ENCODE results near the gene TPCN2. TPM values are rescaled to one million over a fixed set of nuclear protein-coding genes. Genes with fewer than 3 reads are reported as not detected.
A peak's percentile ranks its signal among the peaks of the same experiment; 100 is the strongest.

TPCN2 gene
- total and polyA plus RNA-seq, 4 donors: 1.5 to 27.9 (median 23.3) TPM

DNA sequence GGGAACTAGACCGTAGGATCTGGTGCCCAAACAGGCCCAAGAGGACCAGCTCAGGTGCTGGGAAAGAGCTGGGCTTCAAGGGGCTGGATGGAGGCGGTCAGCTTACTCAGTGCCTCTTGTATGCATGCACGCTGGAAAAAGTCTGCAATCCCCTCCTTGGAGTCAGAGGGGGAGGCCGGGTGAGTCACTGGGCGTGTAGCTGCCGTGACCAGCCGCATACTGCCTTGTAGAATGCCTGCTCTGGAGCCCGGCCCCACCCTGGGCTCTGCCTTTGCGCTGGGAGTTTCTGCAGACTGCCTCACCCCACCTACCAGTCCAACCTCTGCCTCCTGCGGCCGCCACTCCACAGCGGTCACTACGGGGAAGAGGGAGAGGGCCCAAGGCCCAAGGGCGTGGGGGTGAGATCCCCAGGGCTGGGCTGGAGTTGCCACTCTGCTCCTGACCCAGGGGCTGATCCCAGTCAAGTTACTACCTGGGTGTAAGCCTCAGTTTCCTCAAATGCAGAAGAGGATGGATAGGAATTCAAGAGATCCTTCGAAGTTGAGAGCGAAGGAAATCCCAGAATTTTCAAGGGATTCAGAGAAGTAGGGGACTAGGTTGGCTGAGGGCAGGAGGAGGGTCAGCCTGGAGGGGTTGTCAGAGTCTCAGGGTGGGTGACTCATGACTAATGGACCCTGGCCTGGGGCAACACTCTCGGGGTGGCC, 39.8 kb upstream of the TPCN2 start:
- ATAC-seq (ENCODE audit: low FRiP score) (peak; percentile 73), DNase-seq (peak; percentile 96 to 97)
- Histone ChIP-seq H3K27me3 (ENCODE audit: control insufficient read depth in 1 of 2, insufficient read depth in 2 of 2, low read length in 1 of 2) (no peaks in the 10 kb centered on the region), H3K36me3 (ENCODE audit: control insufficient read depth in 1 of 2, insufficient read depth in 2 of 2, low read length in 1 of 2) (peaks cover 6 to 11% of the 10 kb centered on the region in 2 donors), H3K4me1 (ENCODE audit: control insufficient read depth in 1 of 2, insufficient read depth in 2 of 2, low read length in 2 of 2) (no peaks in the 10 kb centered on the region), H3K27ac (ENCODE audit: low read depth in 1 of 2, low read length in 2 of 2) (peak overlapping the region; percentile 83 to 84), H3K4me3 (ENCODE audit: low read length in 2 of 2) (no peak overlapping the region), H3K9me3 (ENCODE audit: control insufficient read depth, low read length) (no peaks in the 10 kb centered on the region)
- WGBS, 2 donors: 14 to 15% methylated on average over 17 of the region's 17 CpGs
- intact Hi-C loops (cut with DNase I): no loop called here

DNA sequence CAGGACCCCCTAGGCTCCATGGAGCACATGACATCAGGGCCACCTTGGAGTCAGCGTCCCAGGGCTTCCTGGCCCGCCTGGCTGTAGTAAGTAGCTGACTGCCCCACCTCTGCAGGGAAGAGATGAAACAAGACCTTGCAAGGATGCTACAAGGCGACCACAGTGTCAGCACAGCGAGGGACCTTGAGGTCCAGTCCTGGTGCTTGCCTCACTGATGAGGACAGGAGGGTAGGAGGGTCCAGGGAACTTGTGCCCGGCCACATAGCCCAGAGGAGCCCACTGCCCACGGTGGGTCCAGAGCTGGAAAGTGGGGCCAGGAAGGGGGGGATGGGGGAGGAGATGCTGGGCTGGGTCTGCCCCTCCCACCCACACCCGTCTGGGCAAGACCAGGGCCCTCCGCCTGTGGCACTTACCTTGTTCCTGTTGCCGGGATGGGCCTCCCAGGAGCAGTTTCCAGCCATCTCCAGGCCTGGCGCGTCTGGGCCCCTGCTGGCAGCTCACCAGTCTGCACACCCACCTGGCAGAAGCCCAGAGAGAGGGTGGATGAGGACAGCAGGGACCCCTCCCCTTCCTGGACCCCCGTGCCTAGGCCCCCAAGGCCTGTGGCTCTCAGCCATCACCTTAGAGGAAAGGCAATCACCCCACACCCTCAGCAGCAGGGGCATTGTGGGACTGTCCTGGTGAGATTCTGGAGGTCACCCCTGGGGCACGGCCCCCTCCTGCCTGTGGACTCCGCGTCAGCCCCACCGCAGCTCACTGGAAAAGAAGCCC, 39.1 kb upstream of the TPCN2 start:
- ATAC-seq (ENCODE audit: low FRiP score): no peak
- Histone ChIP-seq H3K4me1 (ENCODE audit: control insufficient read depth in 1 of 2, insufficient read depth in 2 of 2, low read length in 2 of 2) (no peaks in the 10 kb centered on the region), H3K27ac (ENCODE audit: low read depth in 1 of 2, low read length in 2 of 2) (peak overlapping the region; percentile 73 to 84), H3K27me3 (ENCODE audit: control insufficient read depth in 1 of 2, insufficient read depth in 2 of 2, low read length in 1 of 2) (no peaks in the 10 kb centered on the region), H3K36me3 (ENCODE audit: control insufficient read depth in 1 of 2, insufficient read depth in 2 of 2, low read length in 1 of 2) (peaks cover 5 to 11% of the 10 kb centered on the region in 2 donors), H3K4me3 (ENCODE audit: low read length in 2 of 2) (no peak overlapping the region), H3K9me3 (ENCODE audit: control insufficient read depth, low read length) (no peaks in the 10 kb centered on the region)
- DNase-seq: peak; percentile 40 to 75
- intact Hi-C loops (cut with DNase I): loop anchor here (2.0 to 5.0 kb wide), 5 partner anchors 38 to 82 kb away; partner anchors contain the start of gene TPCN2 (in 2 of the 2)
- WGBS, 2 donors: 33 to 43% methylated on average over 14 to 16 of the region's 16 CpGs

DNA sequence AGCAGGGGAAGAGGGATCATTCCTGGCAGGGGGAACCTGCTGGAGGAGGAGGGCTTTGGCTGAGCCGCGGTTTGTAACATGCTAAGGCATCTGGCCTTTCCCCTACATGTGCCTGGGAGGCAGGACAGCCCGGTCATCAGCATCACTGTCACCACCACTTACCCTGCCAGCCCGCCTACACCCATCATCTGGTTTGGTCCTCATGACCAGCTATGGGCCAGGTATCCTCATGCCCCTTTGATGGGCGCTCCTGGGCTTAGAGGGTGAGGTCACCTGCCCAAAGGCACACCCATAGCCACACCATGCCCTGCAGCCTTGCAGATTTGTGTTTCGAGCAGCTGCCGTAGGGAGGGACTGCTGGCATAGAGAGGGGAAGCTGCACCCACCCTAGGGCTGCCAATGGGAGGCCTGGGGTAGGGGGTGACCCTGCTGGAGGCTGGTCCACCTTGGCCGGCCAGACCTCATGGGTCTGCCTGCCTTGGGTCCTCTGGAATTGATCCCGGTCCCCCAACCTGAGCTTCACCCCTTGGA, 38.3 kb upstream of the TPCN2 start:
- no peaks in the 10 kb centered on the region for H3K9me3 ChIP-seq (ENCODE audit: control insufficient read depth, low read length)
- H3K36me3 ChIP-seq (ENCODE audit: control insufficient read depth in 1 of 2, insufficient read depth in 2 of 2, low read length in 1 of 2): peaks cover 5 to 7% of the 10 kb centered on the region in 2 donors
- H3K4me1 ChIP-seq (ENCODE audit: control insufficient read depth in 1 of 2, insufficient read depth in 2 of 2, low read length in 2 of 2): no peaks in the 10 kb centered on the region
- H3K27me3 ChIP-seq (ENCODE audit: control insufficient read depth in 1 of 2, insufficient read depth in 2 of 2, low read length in 1 of 2): no peaks in the 10 kb centered on the region
- peak overlapping the region; percentile 51 to 85 for H3K4me3 ChIP-seq (ENCODE audit: low read length in 2 of 2)
- H3K27ac ChIP-seq (ENCODE audit: low read depth in 1 of 2, low read length in 2 of 2): peak overlapping the region; percentile 73 to 76
- 6 to 9% methylated on average over 9 of the region's 9 CpGs for WGBS, 2 donors
- intact Hi-C loops (cut with DNase I): loop anchor here (2.0 to 5.0 kb wide), 5 partner anchors 37 to 83 kb away; partner anchors contain the start of gene TPCN2 (in 2 of the 2)
- no peak for ATAC-seq (ENCODE audit: low FRiP score)
- peak in 1 of 2 donors; percentile 81 for DNase-seq

DNA sequence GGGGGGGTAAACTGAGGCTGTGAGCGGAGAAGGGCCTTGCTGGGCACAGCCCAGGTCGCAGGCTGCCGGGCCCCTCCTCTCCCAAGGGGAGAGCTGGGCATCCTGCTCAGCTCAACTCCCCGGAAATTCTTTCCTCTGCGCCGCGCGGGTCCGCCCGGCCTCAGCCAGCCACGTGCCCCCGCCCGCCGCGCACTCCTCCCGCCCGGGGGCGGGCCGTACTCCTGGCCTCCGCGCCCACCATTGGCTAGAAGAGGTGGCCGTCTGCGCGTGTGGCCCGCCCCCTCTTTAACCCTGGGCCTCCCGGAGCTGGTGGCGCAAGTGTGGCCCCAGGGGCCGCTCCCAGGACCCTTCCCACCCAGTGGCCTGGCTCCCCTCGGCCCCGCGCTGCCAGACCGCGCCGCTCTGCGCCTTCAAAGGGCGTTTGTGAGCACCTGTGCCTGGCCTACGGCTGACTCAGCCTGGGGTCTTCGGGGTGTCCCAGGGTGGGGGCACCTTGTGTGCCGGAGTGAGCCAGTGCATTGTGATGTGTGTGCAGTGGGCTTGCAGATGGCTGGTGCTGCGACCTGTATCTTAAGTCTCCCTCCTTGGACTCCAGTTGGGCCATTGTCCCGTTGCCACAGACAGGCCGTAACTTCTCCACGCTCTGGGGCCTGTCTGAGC, 37.6 kb upstream of the TPCN2 start:
- Histone ChIP-seq H3K36me3 (ENCODE audit: control insufficient read depth in 1 of 2, insufficient read depth in 2 of 2, low read length in 1 of 2) (peaks cover 0 to 1% of the 10 kb centered on the region in 2 donors), H3K27me3 (ENCODE audit: control insufficient read depth in 1 of 2, insufficient read depth in 2 of 2, low read length in 1 of 2) (no peaks in the 10 kb centered on the region), H3K9me3 (ENCODE audit: control insufficient read depth, low read length) (no peaks in the 10 kb centered on the region), H3K4me3 (ENCODE audit: low read length in 2 of 2) (peak overlapping the region; percentile 79 to 85), H3K4me1 (ENCODE audit: control insufficient read depth in 1 of 2, insufficient read depth in 2 of 2, low read length in 2 of 2) (no peaks in the 10 kb centered on the region), H3K27ac (ENCODE audit: low read depth in 1 of 2, low read length in 2 of 2) (peak overlapping the region; percentile 73 to 76)
- ATAC-seq (ENCODE audit: low FRiP score) (peak; percentile 67), DNase-seq (peak; percentile 88 to 94)
- intact Hi-C loops (cut with DNase I): loop anchor here (2.0 to 5.0 kb wide), 5 partner anchors 36 to 84 kb away; partner anchors contain the start of gene TPCN2 (in 2 of the 2)
- 1 to 2% methylated on average over 43 of the region's 43 CpGs for WGBS, 2 donors

DNA sequence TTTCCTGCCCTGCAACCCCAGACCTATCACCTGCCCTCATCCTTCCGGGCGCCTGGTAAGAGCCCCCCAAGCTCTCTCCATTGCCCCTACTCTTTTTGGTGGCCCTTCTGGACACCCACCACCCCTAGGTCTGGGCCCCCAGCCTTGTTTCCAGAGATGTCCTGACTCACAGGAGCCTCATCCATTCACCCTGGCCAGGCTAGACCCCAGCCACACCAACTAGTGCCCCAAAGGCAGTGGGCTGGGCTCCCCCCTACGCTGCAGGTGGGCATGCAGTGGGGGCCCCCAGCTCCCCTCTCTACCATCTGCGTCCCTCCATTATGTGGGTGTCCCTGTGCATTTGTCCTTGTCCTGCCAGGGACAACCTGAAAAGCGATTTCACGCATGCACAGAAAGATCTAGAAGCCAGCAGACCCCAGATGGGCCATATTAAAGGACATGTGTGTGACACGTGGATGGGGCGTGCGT, 37.1 kb upstream of the TPCN2 start:
- H3K36me3 ChIP-seq (ENCODE audit: control insufficient read depth in 1 of 2, insufficient read depth in 2 of 2, low read length in 1 of 2): peaks cover 0 to 1% of the 10 kb centered on the region in 2 donors
- intact Hi-C loops (cut with DNase I): loop anchor here (2.0 to 5.0 kb wide), 5 partner anchors 36 to 84 kb away; partner anchors contain the start of gene TPCN2 (in 2 of the 2)
- H3K27me3 ChIP-seq (ENCODE audit: control insufficient read depth in 1 of 2, insufficient read depth in 2 of 2, low read length in 1 of 2): no peaks in the 10 kb centered on the region
- 21 to 24% methylated on average over 9 of the region's 9 CpGs for WGBS, 2 donors
- DNase-seq (peak in 1 of 2 donors; percentile 75), ATAC-seq (ENCODE audit: low FRiP score) (no peak)
- H3K27ac ChIP-seq (ENCODE audit: low read depth in 1 of 2, low read length in 2 of 2): peak overlapping the region; percentile 49 to 90
- no peaks in the 10 kb centered on the region for H3K9me3 ChIP-seq (ENCODE audit: control insufficient read depth, low read length)
- H3K4me1 ChIP-seq (ENCODE audit: control insufficient read depth in 1 of 2, insufficient read depth in 2 of 2, low read length in 2 of 2): no peaks in the 10 kb centered on the region
- peak overlapping the region; percentile 79 to 85 for H3K4me3 ChIP-seq (ENCODE audit: low read length in 2 of 2)

DNA sequence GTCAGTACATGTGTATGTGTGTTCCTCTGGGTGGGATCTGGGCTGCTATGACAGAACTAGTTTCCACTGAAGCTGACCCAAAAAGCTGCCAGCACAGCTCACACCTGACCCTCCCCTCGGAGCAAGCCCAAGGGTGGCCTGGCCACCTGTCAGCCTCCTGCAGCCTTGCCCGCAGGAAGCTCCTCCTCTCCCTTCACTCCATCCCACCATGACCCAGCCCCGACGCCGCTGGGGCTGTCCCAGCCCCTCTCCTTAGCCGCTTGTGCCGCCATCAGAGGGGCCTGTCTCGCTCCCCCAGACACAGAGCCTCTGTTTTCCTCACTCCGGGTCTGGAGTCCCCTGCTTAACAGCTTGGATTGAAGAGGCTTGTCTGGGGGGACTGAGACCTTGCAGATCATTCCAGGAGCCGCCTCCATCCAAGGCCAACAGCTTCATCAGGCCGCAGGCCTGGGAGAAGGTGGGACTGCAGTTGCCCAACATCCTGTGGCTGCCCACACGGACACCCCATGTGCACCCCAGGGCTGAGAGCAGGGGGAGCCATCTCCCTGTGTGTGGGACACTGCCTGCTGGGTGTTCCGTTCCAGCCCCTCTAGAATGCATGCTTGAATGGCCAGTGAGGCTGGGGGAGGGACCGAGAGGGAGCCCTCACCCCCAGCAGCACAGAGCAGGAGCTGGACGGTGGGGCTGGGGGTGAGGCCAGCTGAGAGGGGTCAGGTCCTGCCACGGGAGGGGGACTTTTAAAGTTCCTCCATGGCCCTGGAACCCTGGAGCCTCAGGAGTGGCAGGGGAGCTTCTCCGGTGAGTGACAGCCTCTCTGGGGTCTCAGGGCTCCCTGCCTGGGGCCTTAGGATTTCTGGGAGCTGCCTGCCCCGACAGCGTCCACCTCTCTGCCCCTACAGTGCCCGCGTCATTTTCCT, 36.4 kb upstream of the TPCN2 start:
- Histone ChIP-seq H3K27me3 (ENCODE audit: control insufficient read depth in 1 of 2, insufficient read depth in 2 of 2, low read length in 1 of 2) (no peaks in the 10 kb centered on the region), H3K36me3 (ENCODE audit: control insufficient read depth in 1 of 2, insufficient read depth in 2 of 2, low read length in 1 of 2) (no peaks in the 10 kb centered on the region), H3K4me3 (ENCODE audit: low read length in 2 of 2) (peak overlapping the region; percentile 79 to 85), H3K27ac (ENCODE audit: low read depth in 1 of 2, low read length in 2 of 2) (peak overlapping the region; percentile 49 to 90), H3K9me3 (ENCODE audit: control insufficient read depth, low read length) (no peaks in the 10 kb centered on the region), H3K4me1 (ENCODE audit: control insufficient read depth in 1 of 2, insufficient read depth in 2 of 2, low read length in 2 of 2) (no peaks in the 10 kb centered on the region)
- DNase-seq (peak in 1 of 2 donors; percentile 79), ATAC-seq (ENCODE audit: low FRiP score) (no peak)
- intact Hi-C loops (cut with DNase I): loop anchor here (5.0 kb wide), 4 partner anchors 35 to 85 kb away; partner anchors contain the start of gene TPCN2 (in 1 of the 2)
- 4 to 6% methylated on average over 21 of the region's 21 CpGs for WGBS, 2 donors

DNA sequence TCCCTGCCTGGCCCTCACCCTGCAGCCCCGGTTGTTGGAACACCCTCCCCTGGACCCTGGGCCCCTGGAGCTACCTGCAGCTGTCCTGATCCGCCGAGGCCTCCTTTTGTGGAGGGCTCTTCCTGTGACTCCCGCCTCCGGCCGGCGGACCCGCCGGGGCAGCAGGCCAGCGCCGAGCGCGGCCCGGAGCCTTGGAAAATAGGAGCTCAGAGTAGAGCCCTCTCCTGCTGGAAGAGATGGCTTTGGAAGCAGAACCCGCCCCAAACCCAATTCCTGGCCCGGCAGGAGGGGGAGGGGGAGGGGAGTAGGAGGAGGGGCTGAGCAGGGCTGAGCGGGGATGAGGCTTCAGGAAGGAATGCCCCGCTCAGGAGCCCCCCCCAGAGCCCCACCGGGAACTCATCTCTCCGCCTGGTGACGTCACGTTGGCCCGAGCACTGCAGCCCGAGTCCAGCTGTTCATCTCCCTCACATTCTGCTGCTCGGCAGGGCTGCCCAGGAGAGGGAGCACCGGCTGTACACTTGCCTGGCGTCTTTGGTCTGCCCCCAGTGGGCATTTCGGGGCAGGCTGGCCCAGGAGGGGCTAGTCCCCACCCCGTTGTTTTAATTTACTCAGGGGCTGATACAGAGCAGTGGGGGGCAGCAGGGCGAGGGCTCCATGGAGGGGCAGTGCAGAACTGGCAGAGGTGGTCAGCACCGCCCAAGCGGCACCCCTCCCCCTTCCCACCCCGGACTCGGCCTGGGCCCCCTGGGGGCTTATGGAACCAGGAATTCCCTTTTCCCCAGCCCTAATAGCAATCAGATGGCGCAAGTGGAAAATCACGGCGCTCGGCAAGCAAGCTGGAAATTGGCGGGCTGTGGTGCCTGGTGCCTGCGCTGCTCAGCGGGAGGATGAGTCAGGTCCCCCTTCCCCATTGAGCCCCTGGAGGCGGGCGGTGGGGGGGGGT, 35.5 kb upstream of the TPCN2 start, which contains the start of gene MRGPRF:
Gene MRGPRF (minus strand): TSS at position 238 of the 943 bp plus-strand sequence. CDS start 3,345 bp downstream, outside the sequence.
- H3K27ac ChIP-seq (ENCODE audit: low read depth in 1 of 2, low read length in 2 of 2): peak within 1 kb of the TSS; percentile 56 to 90

More for the DNA sequence above, 35.5 kb upstream of the TPCN2 start, which contains the start of gene MRGPRF:
- ATAC-seq (ENCODE audit: low FRiP score) (peak; percentile 84), DNase-seq (peak; percentile 97 to 99)
- Histone ChIP-seq H3K9me3 (ENCODE audit: control insufficient read depth, low read length) (no peaks in the 10 kb centered on the region), H3K36me3 (ENCODE audit: control insufficient read depth in 1 of 2, insufficient read depth in 2 of 2, low read length in 1 of 2) (no peaks in the 10 kb centered on the region), H3K4me3 (ENCODE audit: low read length in 2 of 2) (peak within 1 kb of the TSS; percentile 79 to 85), H3K4me1 (ENCODE audit: control insufficient read depth in 1 of 2, insufficient read depth in 2 of 2, low read length in 2 of 2) (no peaks in the 10 kb centered on the region), H3K27me3 (ENCODE audit: control insufficient read depth in 1 of 2, insufficient read depth in 2 of 2, low read length in 1 of 2) (no peaks in the 10 kb centered on the region)
- 1% methylated on average over 39 to 43 of the region's 43 CpGs for WGBS, 2 donors
- intact Hi-C loops (cut with DNase I): loop anchor here (5.0 kb wide), 4 partner anchors 34 to 86 kb away; partner anchors contain the start of gene TPCN2 (in 1 of the 2)

Measured in aorta (tissue), 5 donors.